MG63 (cell line): ENCODE data around the gene PALM. TPM values are rescaled to one million over a fixed set of nuclear protein-coding genes. Genes with fewer than 3 reads are reported as not detected.
"Not testable (repeated sequence)": the region's sequence is repeated elsewhere in the genome, so short reads cannot be mapped to it uniquely, and the experiment has no call there.

Experiments
- DNase-seq: peaks from one replicate; pipeline ENCODE4 v3.0.0-alpha.2; 2020
- H3K27me3 ChIP-seq: fragments of 250-450 bp; sonication (Bioruptor Pico); 2 replicates; pipeline ENCODE4 v1.5.1; 2020; ENCODE audit warnings: mild to moderate bottlenecking, moderate library complexity
- H3K36me3 ChIP-seq: fragments of 250-450 bp; sonication (Bioruptor Pico); 2 replicates; pipeline ENCODE4 v1.5.1; 2020; ENCODE audit warnings: mild to moderate bottlenecking, moderate library complexity
- H3K4me3 ChIP-seq: fragments of 250-450 bp; sonication (Bioruptor Pico); 2 replicates; pipeline ENCODE4 v1.5.1; 2020; ENCODE audit warnings: mild to moderate bottlenecking, moderate library complexity
- H3K9me3 ChIP-seq: fragments of 250-450 bp; sonication (Bioruptor Pico); 2 replicates; pipeline ENCODE4 v1.5.1; 2020; ENCODE audit warnings: mild to moderate bottlenecking, moderate library complexity
- total RNA-seq: library from RNA; depleted of rRNA; stranded (reverse); fragments of >200 nt; shearing (Covaris generic); gene quantifications from 2 replicates; pipeline ENCODE4 v1.2.3, GENCODE V29; 2014; ENCODE audit warnings: low replicate concordance

PALM gene
- total RNA-seq, 1 experiment from 2014 or later, result 10.5 TPM

GRCh38 chr19:738509-739128 lies 29.9 kb downstream of the PALM start:
- Histone ChIP-seq H3K4me3 (no peak overlapping the region), H3K27me3 (no peaks in the 10 kb centered on the region), H3K36me3 (no peaks in the 10 kb centered on the region), H3K9me3 (no peaks in the 10 kb centered on the region)
- DNase-seq, result no peak

- Histone ChIP-seq H3K4me3 (no peak overlapping the region), H3K36me3 (no peaks in the 10 kb centered on the region), H3K27me3 (no peaks in the 10 kb centered on the region), H3K9me3 (no peaks in the 10 kb centered on the region)
- no peak for DNase-seq
These were observed 31.4 kb downstream of the PALM start for GRCh38 chr19:739998-740715.

- H3K27me3 ChIP-seq, H3K36me3 ChIP-seq, H3K4me3 ChIP-seq, H3K9me3 ChIP-seq, DNase-seq: not testable (repeated sequence)
These were observed 32.2 kb downstream of the PALM start for GRCh38 chr19:740816-741505.

GRCh38 chr19:741506-742131 lies 32.9 kb downstream of the PALM start:
- Histone ChIP-seq H3K4me3 (no peak overlapping the region), H3K9me3 (no peaks in the 10 kb centered on the region), H3K36me3 (no peaks in the 10 kb centered on the region), H3K27me3 (no peaks in the 10 kb centered on the region)
- no peak for DNase-seq

GRCh38 chr19:742540-743075 lies 33.9 kb downstream of the PALM start:
- no peak for DNase-seq
- Histone ChIP-seq H3K27me3 (no peaks in the 10 kb centered on the region), H3K9me3 (no peaks in the 10 kb centered on the region), H3K36me3 (no peaks in the 10 kb centered on the region), H3K4me3 (no peak overlapping the region)

- no peak for DNase-seq
- no peaks in the 10 kb centered on the region for H3K27me3 ChIP-seq
- no peaks in the 10 kb centered on the region for H3K36me3 ChIP-seq
- H3K4me3 ChIP-seq, result no peak overlapping the region
- H3K9me3 ChIP-seq, result no peaks in the 10 kb centered on the region
These were observed 34.5 kb downstream of the PALM start for GRCh38 chr19:743168-743687.

GRCh38 chr19:745138-745537 lies 36.4 kb downstream of the PALM start:
- not testable (repeated sequence) for H3K27me3 ChIP-seq, H3K9me3 ChIP-seq, H3K36me3 ChIP-seq, H3K4me3 ChIP-seq, DNase-seq

GRCh38 chr19:746208-746819 lies 37.6 kb downstream of the PALM start:
- DNase-seq, result no peak
- no peaks in the 10 kb centered on the region for H3K27me3 ChIP-seq
- no peaks in the 10 kb centered on the region for H3K9me3 ChIP-seq
- H3K4me3 ChIP-seq, result no peak overlapping the region
- H3K36me3 ChIP-seq, result no peaks in the 10 kb centered on the region

GRCh38 chr19:746956-747355 lies 38.2 kb downstream of the PALM start:
- no peak for DNase-seq
- no peak overlapping the region for H3K4me3 ChIP-seq
- no peaks in the 10 kb centered on the region for H3K9me3 ChIP-seq
- no peaks in the 10 kb centered on the region for H3K36me3 ChIP-seq
- H3K27me3 ChIP-seq, result no peaks in the 10 kb centered on the region

- Histone ChIP-seq H3K27me3 (no peaks in the 10 kb centered on the region), H3K36me3 (no peaks in the 10 kb centered on the region), H3K4me3 (no peak overlapping the region), H3K9me3 (no peaks in the 10 kb centered on the region)
- no peak for DNase-seq
These were observed 38.9 kb downstream of the PALM start for GRCh38 chr19:747432-748273.

GRCh38 chr19:748274-748598 lies 39.5 kb downstream of the PALM start:
- Histone ChIP-seq H3K4me3 (no peak overlapping the region), H3K36me3 (no peaks in the 10 kb centered on the region), H3K27me3 (no peaks in the 10 kb centered on the region), H3K9me3 (no peaks in the 10 kb centered on the region)
- no peak for DNase-seq

- no peaks in the 10 kb centered on the region for H3K36me3 ChIP-seq
- no peaks in the 10 kb centered on the region for H3K27me3 ChIP-seq
- H3K4me3 ChIP-seq, result no peak overlapping the region
- DNase-seq, result no peak
- H3K9me3 ChIP-seq, result no peaks in the 10 kb centered on the region
These were observed 41.1 kb downstream of the PALM start for GRCh38 chr19:749811-750210.

- Histone ChIP-seq H3K36me3 (no peaks in the 10 kb centered on the region), H3K9me3 (no peaks in the 10 kb centered on the region), H3K4me3 (no peak within 1 kb of the TSS), H3K27me3 (no peaks in the 10 kb centered on the region)
- DNase-seq, result no peak
These were observed 42.1 kb downstream of the PALM start, which contains the start of gene MISP for GRCh38 chr19:750640-751423. TSS of gene MISP (plus strand) at chr19:751112. CDS start at chr19:756947, 5,835 bp downstream.

GRCh38 chr19:751501-752341 lies 43.0 kb downstream of the PALM start:
- H3K27me3 ChIP-seq, result no peaks in the 10 kb centered on the region
- H3K9me3 ChIP-seq, result no peaks in the 10 kb centered on the region
- no peaks in the 10 kb centered on the region for H3K36me3 ChIP-seq
- DNase-seq, result peak; percentile 82
- no peak overlapping the region for H3K4me3 ChIP-seq
